Measurements from ENCODE around the gene THSD8. TPM values are rescaled to one million over a fixed set of nuclear protein-coding genes. Genes with fewer than 3 reads are reported as not detected.
A peak's percentile ranks its signal among the peaks of the same experiment; 100 is the strongest.

THSD8 gene
- total and polyA plus RNA-seq, 11 donors: 0.35 to 6.8 (median 2.2) TPM; not detected in 2

DNA sequence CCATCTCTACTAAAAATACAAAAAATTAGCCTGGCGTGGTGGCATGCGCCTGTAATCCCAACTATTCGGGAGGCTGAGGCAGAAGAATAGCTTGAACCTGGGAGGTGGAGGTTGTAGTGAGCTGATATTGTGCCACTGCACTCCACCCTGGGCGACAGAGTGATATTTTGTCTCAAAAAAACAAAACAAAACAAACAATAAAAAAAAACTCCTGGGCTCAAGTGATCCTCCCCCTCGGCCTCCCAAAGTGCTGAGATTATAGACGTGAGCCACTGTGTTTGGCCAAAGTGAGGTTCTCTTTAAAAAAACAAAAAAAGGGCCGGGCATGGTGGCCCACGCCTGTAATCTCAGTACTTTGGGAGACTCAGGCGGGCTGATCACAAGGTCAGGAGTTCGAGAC, 14.4 kb upstream of the THSD8 start:
- Histone ChIP-seq H3K4me1 (peaks cover 7 to 78% (median 68%) of the 10 kb centered on the region in 12 donors), H3K36me3 (peaks cover 0 to 4% (median 0%) of the 10 kb centered on the region in 9 donors), H3K9me3 (no peaks in the 10 kb centered on the region), H3K27me3 (no peaks in the 10 kb centered on the region), H3K4me3 (no peak overlapping the region), H3K27ac (peak overlapping the region; percentile 74 to 100 (median 99))
- peak in 1 of 5 donors; percentile 12 for DNase-seq
- no peak for ATAC-seq
- no peak for TF ChIP-seq POLR2A (IDR thresholded peaks at IDR 0.05)
- TF ChIP-seq, protein P1, sequence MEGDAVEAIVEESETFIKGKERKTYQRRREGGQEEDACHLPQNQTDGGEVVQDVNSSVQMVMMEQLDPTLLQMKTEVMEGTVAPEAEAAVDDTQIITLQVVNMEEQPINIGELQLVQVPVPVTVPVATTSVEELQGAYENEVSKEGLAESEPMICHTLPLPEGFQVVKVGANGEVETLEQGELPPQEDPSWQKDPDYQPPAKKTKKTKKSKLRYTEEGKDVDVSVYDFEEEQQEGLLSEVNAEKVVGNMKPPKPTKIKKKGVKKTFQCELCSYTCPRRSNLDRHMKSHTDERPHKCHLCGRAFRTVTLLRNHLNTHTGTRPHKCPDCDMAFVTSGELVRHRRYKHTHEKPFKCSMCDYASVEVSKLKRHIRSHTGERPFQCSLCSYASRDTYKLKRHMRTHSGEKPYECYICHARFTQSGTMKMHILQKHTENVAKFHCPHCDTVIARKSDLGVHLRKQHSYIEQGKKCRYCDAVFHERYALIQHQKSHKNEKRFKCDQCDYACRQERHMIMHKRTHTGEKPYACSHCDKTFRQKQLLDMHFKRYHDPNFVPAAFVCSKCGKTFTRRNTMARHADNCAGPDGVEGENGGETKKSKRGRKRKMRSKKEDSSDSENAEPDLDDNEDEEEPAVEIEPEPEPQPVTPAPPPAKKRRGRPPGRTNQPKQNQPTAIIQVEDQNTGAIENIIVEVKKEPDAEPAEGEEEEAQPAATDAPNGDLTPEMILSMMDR (IDR thresholded peaks at IDR 0.05): no peak
- WGBS, 4 donors: 78 to 82% (median 81%) methylated on average over 10 of the region's 10 CpGs
- intact Hi-C loops (cut with DNase I): loop anchor here in 1 of 10 donors (10.0 kb wide), 1 partner anchor 367 kb away; the partner anchor contains the start of genes IER2 and STX10

DNA sequence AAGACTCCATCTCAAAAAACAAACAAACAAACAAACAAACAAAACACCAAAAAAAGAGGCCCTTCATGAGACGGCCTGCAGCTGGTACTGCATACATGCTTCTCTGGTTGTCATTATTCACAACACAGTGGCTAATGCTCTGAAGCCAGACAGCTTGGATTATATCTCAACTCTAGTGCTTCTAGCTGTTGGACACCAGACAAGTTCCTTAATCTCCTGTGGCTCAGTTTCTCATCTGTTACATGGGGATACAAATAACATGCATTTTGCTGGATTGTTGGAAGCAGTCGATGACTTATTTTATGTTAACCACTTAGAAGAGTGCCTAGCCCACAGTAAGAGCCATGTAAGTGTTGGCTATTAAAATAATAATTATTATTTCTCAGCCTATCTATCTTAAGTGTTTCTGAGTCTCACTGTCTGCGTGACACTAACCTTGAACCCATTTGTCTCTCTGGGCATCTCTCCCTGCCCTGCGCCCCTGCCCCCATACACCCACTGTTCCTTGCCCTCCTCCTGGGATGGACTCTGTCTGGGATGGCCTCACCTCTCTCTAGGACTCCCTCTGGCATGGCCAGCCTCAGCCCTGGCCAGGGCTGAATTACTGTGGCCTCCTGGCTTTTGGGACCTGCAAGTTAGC, 13.7 kb upstream of the THSD8 start:
- Histone ChIP-seq H3K36me3 (peaks cover 0 to 11% (median 0%) of the 10 kb centered on the region in 9 donors), H3K9me3 (no peaks in the 10 kb centered on the region), H3K4me1 (peaks cover 7 to 73% (median 63%) of the 10 kb centered on the region in 12 donors), H3K27ac (peak overlapping the region; percentile 95 to 100 (median 99)), H3K4me3 (peak overlapping the region in 8 of 12 donors; percentile 63 to 99 (median 84)), H3K27me3 (no peaks in the 10 kb centered on the region)
- 41 to 51% (median 47%) methylated on average over 4 of the region's 4 CpGs for WGBS, 4 donors
- intact Hi-C loops (cut with DNase I): loop anchor here in 1 of 10 donors (10.0 kb wide), 1 partner anchor 367 kb away; the partner anchor contains the start of genes IER2 and STX10
- ATAC-seq: no peak
- no peak for DNase-seq
- TF ChIP-seq, protein P1 (IDR thresholded peaks at IDR 0.05): no peak
- TF ChIP-seq POLR2A (IDR thresholded peaks at IDR 0.05): no peak

DNA sequence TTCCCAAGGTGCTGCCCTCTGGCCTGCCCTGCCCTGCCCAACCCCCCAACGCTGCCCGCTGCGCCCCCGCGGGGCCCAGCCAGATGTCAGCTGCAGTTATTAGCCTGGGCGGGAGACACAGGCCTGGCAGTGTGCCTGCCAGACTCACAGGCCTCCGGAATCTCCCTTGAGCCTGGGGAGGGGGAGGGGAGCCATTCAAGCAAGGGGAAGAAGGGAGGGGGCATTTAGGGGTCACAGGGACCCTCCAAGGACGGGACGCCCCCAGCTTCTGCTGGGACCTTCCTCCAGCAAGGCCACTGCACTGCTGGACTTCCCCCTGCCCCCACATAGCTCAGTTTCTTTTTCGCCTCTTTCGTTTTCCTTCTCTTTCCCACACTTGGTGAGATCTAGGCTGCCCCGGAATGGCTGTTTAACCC, 13.2 kb upstream of the THSD8 start:
- TF ChIP-seq POLR2A (IDR thresholded peaks at IDR 0.05): no peak
- TF ChIP-seq, protein P1 (IDR thresholded peaks at IDR 0.05): peak in 3 of 12 donors; percentile 8 to 28 (median 25)
- 1 to 4% (median 3%) methylated on average over 12 of the region's 12 CpGs for WGBS, 4 donors
- Histone ChIP-seq H3K9me3 (no peaks in the 10 kb centered on the region), H3K4me1 (peaks cover 4 to 70% (median 58%) of the 10 kb centered on the region in 12 donors), H3K27me3 (no peaks in the 10 kb centered on the region), H3K27ac (peak overlapping the region; percentile 95 to 100 (median 99)), H3K4me3 (peak overlapping the region in 10 of 12 donors; percentile 63 to 99 (median 88)), H3K36me3 (peaks cover 0 to 12% (median 0%) of the 10 kb centered on the region in 9 donors)
- ATAC-seq (peak in 2 of 4 donors; percentile 1 to 2), DNase-seq (peak; percentile 91 to 95 (median 92))
- intact Hi-C loops (cut with DNase I): loop anchor here in 1 of 10 donors (10.0 kb wide), 1 partner anchor 366 kb away; the partner anchor contains the start of genes IER2 and STX10
